A549 treated with Hydrocortisone at 1 μM for 4 hours (cell line): ENCODE measurements around the gene PARD6A. TPM values are rescaled to one million over a fixed set of nuclear protein-coding genes. Genes with fewer than 3 reads are reported as not detected.

Source experiments
- total RNA-seq: library from RNA; stranded (reverse); fragments of 200-300 nt; extraction: Qiagen RNA extraction; gene quantifications from 5 replicates; pipeline ENCODE4 v1.2.3, GENCODE V29; 2022

The PARD6A gene, protein sequence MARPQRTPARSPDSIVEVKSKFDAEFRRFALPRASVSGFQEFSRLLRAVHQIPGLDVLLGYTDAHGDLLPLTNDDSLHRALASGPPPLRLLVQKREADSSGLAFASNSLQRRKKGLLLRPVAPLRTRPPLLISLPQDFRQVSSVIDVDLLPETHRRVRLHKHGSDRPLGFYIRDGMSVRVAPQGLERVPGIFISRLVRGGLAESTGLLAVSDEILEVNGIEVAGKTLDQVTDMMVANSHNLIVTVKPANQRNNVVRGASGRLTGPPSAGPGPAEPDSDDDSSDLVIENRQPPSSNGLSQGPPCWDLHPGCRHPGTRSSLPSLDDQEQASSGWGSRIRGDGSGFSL
- 1.5 to 2.4 TPM (median 2.2 TPM) in 5 replicates for total RNA-seq

DNA sequence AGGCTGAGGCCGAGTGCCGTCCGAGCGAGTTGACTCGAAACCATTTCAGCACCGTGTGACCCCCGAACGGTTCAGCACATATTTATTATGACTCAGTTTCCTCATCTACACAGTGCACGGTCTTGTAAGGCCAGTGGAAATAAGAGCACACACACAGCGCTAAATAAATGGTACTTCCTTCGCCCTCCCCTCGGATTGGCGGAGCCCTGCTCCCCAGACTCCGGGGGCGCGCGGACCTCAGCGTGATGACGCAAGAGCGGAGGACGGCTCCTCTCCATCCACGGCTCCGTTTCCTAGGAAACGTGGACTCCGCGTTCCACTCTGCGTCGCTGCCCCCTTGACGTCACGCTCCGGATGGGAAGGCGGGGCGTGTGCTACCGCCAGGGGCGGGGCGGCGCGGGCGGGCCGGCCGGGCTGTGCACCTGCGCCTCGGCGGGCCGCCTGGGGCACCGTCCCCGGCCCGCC is at the start of gene PARD6A:
Gene PARD6A (plus strand): TSS at position 397 of the 465 bp plus-strand sequence. CDS start 79 bp downstream, outside the sequence.

DNA sequence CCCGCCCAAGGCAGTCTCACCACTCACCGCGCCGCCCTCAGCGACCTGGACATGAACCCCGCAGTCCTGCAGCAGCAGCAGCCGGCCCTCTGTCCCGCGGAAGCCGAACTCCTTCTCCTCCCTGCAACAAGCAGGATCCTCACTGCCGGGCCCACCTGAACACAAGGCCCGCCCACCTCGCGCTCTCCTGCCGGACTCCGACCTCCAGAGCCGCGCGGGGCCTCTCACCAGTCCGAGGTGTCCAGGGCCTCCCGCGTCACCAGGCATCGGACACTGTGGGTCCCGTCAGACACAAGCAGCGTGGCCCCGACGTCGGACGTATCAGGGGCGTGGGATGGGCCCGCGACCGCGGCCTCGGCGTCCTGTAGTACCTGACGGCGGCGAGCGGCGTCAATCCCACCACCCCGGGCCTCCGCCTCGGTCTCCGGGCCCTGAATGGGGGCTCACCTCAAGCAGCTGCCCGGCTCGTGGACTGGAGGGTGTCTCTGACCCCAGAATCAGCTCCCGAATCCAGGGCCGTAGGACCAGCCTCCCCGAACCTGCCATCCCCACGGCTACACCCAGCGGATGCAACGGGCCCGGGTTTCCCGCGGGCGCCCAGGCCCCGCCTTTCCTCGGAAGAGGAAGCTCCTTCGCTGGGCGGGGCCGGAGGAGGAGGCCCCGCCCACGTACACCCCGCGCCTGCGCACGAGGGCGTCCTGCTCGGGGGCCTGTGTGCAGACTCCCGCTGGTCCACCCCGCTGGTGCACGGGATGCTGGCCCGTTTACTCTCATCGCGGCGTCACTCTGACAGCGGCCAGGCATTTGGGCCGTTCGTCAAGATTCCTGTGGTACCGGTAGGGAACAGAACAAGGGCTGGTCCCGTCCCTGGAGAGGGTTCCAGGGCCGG is 841 bp upstream of the PARD6A start, which contains the start of gene ACD:
Gene ACD (minus strand): TSS at position 586 of the 889 bp plus-strand sequence. CDS start 40 bp downstream, at position 546.

DNA sequence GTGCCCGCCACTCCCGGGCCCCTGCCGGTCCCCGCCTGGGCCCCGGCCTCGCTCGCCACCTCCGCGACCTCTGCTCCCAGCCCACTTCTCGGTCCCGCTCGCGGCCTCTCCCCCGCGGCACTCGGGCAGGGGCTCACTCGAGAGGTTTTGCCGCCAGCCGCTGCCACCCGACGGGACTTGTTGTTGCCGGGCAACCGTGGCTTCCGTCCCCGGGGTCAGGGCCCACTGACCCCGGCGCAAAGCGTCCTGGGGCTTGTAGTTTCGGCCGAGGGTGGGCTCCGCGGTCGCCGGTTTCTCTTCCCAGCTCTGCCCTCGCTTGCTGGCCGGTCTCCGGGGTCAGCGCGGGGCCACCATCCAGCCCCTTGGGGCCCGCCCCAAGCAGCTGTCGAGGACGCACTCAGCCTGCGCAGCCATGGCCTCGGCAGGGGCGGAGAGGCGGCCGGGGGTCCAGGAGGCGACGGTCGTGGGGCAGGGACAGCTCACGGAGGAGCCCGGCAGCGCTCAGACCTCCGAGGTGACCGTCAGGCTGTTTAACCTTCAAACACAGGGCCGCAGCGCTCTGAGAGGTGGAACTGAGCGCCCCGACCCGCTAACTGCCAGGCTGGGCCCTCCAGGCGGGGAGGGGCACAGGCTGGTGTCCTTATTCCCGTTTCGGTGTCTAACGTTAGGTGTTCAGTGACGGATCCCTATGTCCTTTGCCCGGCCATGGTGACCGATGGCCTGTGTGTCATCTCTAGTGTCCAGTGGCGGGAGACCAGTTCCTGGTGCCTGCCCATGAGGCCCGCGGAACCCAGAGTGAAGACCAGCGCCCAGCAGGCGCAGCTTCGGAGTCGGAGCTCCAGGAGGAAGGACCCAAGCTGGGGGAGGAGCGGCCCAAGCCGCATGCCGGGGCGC is 6.0 kb downstream of the PARD6A start, which contains the start of the genes C16orf86 and ENKD1:
Gene C16orf86 (plus strand): TSS at position 256 of the 894 bp plus-strand sequence. CDS start 157 bp downstream, at position 413.
Gene ENKD1 (minus strand): TSS at position 192 of the 894 bp plus-strand sequence. CDS start 308 bp downstream, outside the sequence.

Other genes starting within 250 kb of the PARD6A start
- gene ZDHHC1, start 244.5 kb upstream of the PARD6A start, total RNA-seq, result 5.4 to 6.9 TPM (median 6.8 TPM) in 5 replicates
- gene HSD11B2, start 229.8 kb upstream of the PARD6A start, total RNA-seq, result 2.0 to 2.3 TPM (median 2.2 TPM) in 5 replicates
- gene ATP6V0D1, start 179.8 kb upstream of the PARD6A start, total RNA-seq, result 102 to 121 TPM (median 114 TPM) in 5 replicates
- gene AGRP, start 177.4 kb upstream of the PARD6A start, total RNA-seq, result 0.20 TPM in 1 of 5 replicates, not detected in the others
- 38.8 to 45.9 TPM (median 43.7 TPM) in 5 replicates for gene RIPOR1, start 132.1 kb upstream of the PARD6A start, total RNA-seq
- gene CTCF, start 98.4 kb upstream of the PARD6A start, total RNA-seq, result 31.5 to 41.8 TPM (median 34.4 TPM) in 5 replicates
- gene CARMIL2, start 15.8 kb upstream of the PARD6A start, total RNA-seq, result 1.5 to 2.7 TPM (median 2.2 TPM) in 5 replicates
- gene ACD, start 700 bp upstream of the PARD6A start, total RNA-seq, result 33.0 to 37.8 TPM (median 35.2 TPM) in 5 replicates
- 6.6 to 12.8 TPM (median 11.7 TPM) in 5 replicates for gene ENKD1, start 5.8 kb downstream of the PARD6A start, total RNA-seq
- 0.05 to 0.13 TPM in 2 of 5 replicates, not detected in the others for gene C16orf86, start 5.9 kb downstream of the PARD6A start, total RNA-seq
- gene GFOD2, start 58.4 kb downstream of the PARD6A start, total RNA-seq, result 15.8 to 18.5 TPM (median 16.2 TPM) in 5 replicates
- gene RANBP10, start 145.6 kb downstream of the PARD6A start, total RNA-seq, result 8.2 to 9.6 TPM (median 8.8 TPM) in 5 replicates
- gene TSNAXIP1, start 145.9 kb downstream of the PARD6A start, total RNA-seq, result 0.31 to 0.78 TPM (median 0.48 TPM) in 5 replicates
- gene THAP11, start 181.4 kb downstream of the PARD6A start, total RNA-seq, result 30.7 to 42.9 TPM (median 39.1 TPM) in 5 replicates
- 230 to 249 TPM (median 238 TPM) in 5 replicates for gene NUTF2, start 186.0 kb downstream of the PARD6A start, total RNA-seq
- gene CENPT, start 186.7 kb downstream of the PARD6A start, total RNA-seq, result 24.3 to 27.5 TPM (median 26.6 TPM) in 5 replicates
- gene EDC4, start 212.1 kb downstream of the PARD6A start, total RNA-seq, result 55.4 to 57.6 TPM (median 56.0 TPM) in 5 replicates
- 0.17 to 0.32 TPM (median 0.23 TPM) in 3 of 5 replicates, not detected in the others for gene NRN1L, start 223.9 kb downstream of the PARD6A start, total RNA-seq
- 13.2 to 16.0 TPM (median 14.7 TPM) in 5 replicates for gene PSKH1, start 232.3 kb downstream of the PARD6A start, total RNA-seq